Fibroblast of lung (primary cell): ENCODE results near the gene TNKS2.

Experiments
- CTCF ChIP-seq, 2 donors: IDR thresholded peaks in 1 of 2; conservative IDR thresholded peaks in 1 of 2; 1 replicate in 1 of 2; 2 replicates in 1 of 2; pipeline ENCODE4 v1.5.1; 2011 to 2012; ENCODE audit warnings: low read length in 2 of 2, control low read depth in 1 of 2, inconsistent platforms in 1 of 2, low read depth in 1 of 2, mild to moderate bottlenecking in 1 of 2
- EZH2 ChIP-seq: IDR thresholded peaks from 2 replicates; pipeline ENCODE4 v1.5.1; 2012; ENCODE audit warnings: low read length, control low read depth, mild to moderate bottlenecking; ENCODE audit errors: missing control alignments

- no peak for TF ChIP-seq CTCF (conservative IDR thresholded peaks at IDR 0.05 in 1 of 2, IDR thresholded peaks at IDR 0.05 in 1 of 2; ENCODE audit: low read depth in 1 of 2, low read length in 2 of 2)
- TF ChIP-seq EZH2, result no peak
These were observed 12.4 kb upstream of the TNKS2 start for GRCh38 chr10:91785830-91786229.
